ENCODE data around the gene NCL. TPM values are rescaled to one million over a fixed set of nuclear protein-coding genes. Genes with fewer than 3 reads are reported as not detected.

The NCL gene
- total and polyA plus RNA-seq, 4 donors, result 83.1 to 139 (median 107) TPM

DNA sequence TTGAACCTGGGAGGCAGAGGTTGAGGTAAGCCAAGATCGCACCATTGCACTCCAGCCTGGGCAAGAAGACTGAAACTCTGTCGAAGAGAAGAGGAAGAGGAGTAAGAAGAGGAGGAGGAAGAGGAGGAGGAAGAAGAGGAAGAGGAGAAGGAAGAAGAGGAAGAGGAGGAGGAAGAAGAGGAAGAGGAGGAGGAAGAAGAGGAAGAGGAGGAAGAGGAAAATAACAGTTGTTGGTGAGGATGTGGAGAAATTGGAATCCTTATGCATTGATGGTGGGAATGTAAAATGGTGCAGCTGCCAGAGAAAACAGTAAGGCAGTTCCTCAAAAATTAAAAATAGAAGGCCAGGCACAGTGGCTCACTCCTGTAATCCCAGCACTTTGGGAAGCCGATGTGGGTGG, 8.5 kb upstream of the NCL start:
- H3K4me3 ChIP-seq (ENCODE audit: low read depth in 1 of 3, low read length in 3 of 3), result no peak overlapping the region
- DNase-seq (ENCODE audit: low spot score), result no peak
- H3K27ac ChIP-seq (ENCODE audit: low read depth in 1 of 2, low read length in 2 of 2), result no peak overlapping the region
- no peak overlapping the region for H3K9ac ChIP-seq (ENCODE audit: low read depth in 1 of 2, low read length in 2 of 2)
- WGBS, result 91% methylated on average over 3 of the region's 3 CpGs
- no peaks in the 10 kb centered on the region for H3K4me1 ChIP-seq (ENCODE audit: control insufficient read depth in 4 of 4, insufficient read depth in 4 of 4, low read length in 3 of 4)
- H3K9me3 ChIP-seq (ENCODE audit: control insufficient read depth in 4 of 4, low read length in 3 of 4), result no peaks in the 10 kb centered on the region
- TF ChIP-seq HNF4G (IDR thresholded peaks at IDR 0.05), result no peak
- TF ChIP-seq SP1 (IDR thresholded peaks at IDR 0.05), result no peak
- no peak for TF ChIP-seq YY1 (IDR thresholded peaks at IDR 0.05)
- TF ChIP-seq TAF1 (conservative IDR thresholded peaks at IDR 0.05), result no peak
- no peak for TF ChIP-seq FOXA1 (IDR thresholded peaks at IDR 0.05)
- TF ChIP-seq, protein P1, sequence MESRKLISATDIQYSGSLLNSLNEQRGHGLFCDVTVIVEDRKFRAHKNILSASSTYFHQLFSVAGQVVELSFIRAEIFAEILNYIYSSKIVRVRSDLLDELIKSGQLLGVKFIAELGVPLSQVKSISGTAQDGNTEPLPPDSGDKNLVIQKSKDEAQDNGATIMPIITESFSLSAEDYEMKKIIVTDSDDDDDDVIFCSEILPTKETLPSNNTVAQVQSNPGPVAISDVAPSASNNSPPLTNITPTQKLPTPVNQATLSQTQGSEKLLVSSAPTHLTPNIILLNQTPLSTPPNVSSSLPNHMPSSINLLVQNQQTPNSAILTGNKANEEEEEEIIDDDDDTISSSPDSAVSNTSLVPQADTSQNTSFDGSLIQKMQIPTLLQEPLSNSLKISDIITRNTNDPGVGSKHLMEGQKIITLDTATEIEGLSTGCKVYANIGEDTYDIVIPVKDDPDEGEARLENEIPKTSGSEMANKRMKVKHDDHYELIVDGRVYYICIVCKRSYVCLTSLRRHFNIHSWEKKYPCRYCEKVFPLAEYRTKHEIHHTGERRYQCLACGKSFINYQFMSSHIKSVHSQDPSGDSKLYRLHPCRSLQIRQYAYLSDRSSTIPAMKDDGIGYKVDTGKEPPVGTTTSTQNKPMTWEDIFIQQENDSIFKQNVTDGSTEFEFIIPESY (IDR thresholded peaks at IDR 0.05), result no peak
- no peak for TF ChIP-seq EGR1 (IDR thresholded peaks at IDR 0.05; ENCODE audit: low read depth in 2 of 2)
- TF ChIP-seq, protein P2, sequence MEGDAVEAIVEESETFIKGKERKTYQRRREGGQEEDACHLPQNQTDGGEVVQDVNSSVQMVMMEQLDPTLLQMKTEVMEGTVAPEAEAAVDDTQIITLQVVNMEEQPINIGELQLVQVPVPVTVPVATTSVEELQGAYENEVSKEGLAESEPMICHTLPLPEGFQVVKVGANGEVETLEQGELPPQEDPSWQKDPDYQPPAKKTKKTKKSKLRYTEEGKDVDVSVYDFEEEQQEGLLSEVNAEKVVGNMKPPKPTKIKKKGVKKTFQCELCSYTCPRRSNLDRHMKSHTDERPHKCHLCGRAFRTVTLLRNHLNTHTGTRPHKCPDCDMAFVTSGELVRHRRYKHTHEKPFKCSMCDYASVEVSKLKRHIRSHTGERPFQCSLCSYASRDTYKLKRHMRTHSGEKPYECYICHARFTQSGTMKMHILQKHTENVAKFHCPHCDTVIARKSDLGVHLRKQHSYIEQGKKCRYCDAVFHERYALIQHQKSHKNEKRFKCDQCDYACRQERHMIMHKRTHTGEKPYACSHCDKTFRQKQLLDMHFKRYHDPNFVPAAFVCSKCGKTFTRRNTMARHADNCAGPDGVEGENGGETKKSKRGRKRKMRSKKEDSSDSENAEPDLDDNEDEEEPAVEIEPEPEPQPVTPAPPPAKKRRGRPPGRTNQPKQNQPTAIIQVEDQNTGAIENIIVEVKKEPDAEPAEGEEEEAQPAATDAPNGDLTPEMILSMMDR (IDR thresholded peaks at IDR 0.05; ENCODE audit: low read depth, low read length, missing input control), result no peak
- no peak for TF ChIP-seq FOXA2 (IDR thresholded peaks at IDR 0.05)
- TF ChIP-seq, protein P3, sequence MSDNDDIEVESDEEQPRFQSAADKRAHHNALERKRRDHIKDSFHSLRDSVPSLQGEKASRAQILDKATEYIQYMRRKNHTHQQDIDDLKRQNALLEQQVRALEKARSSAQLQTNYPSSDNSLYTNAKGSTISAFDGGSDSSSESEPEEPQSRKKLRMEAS (IDR thresholded peaks at IDR 0.05), result no peak
- H3K36me3 ChIP-seq (ENCODE audit: control insufficient read depth in 4 of 4, insufficient read depth in 3 of 4, low read depth in 1 of 4, low read length in 3 of 4), result no peaks in the 10 kb centered on the region
- no peaks in the 10 kb centered on the region for H3K27me3 ChIP-seq (ENCODE audit: control insufficient read depth in 4 of 4, insufficient read depth in 4 of 4, low read length in 3 of 4)

DNA sequence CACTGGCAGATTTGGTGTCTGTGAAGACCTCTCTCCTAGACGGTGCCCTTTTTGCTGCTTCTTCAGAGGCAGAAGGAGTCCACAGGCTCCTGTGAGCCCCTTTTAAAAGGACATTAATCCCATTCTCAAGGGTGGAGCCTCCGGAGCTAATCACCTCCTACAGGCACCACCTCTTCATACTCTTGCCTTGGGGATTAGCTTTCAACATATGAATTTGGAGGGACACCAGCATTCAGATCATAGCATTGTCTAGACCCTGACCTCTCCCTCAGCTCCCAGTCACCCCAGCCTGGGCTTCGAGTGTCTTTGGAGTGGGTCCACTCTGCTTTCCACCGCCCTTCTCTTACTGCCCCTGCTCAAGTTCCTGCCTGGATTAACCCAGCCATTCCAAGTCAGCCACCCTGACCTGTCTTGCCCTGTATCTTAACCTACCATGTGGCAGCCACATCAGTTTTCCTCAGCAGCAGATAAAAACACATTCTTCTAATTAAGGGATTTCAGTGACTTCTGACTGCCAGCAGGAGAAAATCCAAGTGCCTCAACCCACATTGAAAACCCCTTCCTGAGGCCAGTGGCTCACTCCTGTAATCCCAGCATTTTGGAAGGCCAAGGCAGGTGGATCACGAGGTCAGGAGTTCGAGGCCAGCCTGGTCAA, 6.1 kb upstream of the NCL start:
- Histone ChIP-seq H3K36me3 (ENCODE audit: control insufficient read depth in 4 of 4, insufficient read depth in 3 of 4, low read depth in 1 of 4, low read length in 3 of 4) (no peaks in the 10 kb centered on the region), H3K9me3 (ENCODE audit: control insufficient read depth in 4 of 4, low read length in 3 of 4) (no peaks in the 10 kb centered on the region), H3K9ac (ENCODE audit: low read depth in 1 of 2, low read length in 2 of 2) (no peak overlapping the region), H3K4me3 (ENCODE audit: low read depth in 1 of 3, low read length in 3 of 3) (no peak overlapping the region), H3K27ac (ENCODE audit: low read depth in 1 of 2, low read length in 2 of 2) (no peak overlapping the region), H3K4me1 (ENCODE audit: control insufficient read depth in 4 of 4, insufficient read depth in 4 of 4, low read length in 3 of 4) (peaks cover 2 to 4% (median 3%) of the 10 kb centered on the region in 4 donors), H3K27me3 (ENCODE audit: control insufficient read depth in 4 of 4, insufficient read depth in 4 of 4, low read length in 3 of 4) (no peaks in the 10 kb centered on the region)
- TF ChIP-seq RAD21 (IDR thresholded peaks at IDR 0.05) (no peak), TAF1 (conservative IDR thresholded peaks at IDR 0.05) (no peak), RXRA (IDR thresholded peaks at IDR 0.05) (no peak), NR2F2 (IDR thresholded peaks at IDR 0.05) (no peak), FOXA2 (IDR thresholded peaks at IDR 0.05) (no peak), SP1 (IDR thresholded peaks at IDR 0.05) (no peak), YY1 (IDR thresholded peaks at IDR 0.05) (no peak), HNF4A (conservative IDR thresholded peaks at IDR 0.05) (no peak), FOXA1 (IDR thresholded peaks at IDR 0.05) (no peak), GABPA (IDR thresholded peaks at IDR 0.05 in 1 of 2, conservative IDR thresholded peaks at IDR 0.05 in 1 of 2) (no peak), HNF4G (IDR thresholded peaks at IDR 0.05) (no peak)
- TF ChIP-seq, protein P3 (IDR thresholded peaks at IDR 0.05), result no peak
- TF ChIP-seq, protein P2 (IDR thresholded peaks at IDR 0.05; ENCODE audit: low read depth, low read length, missing input control), result no peak
- TF ChIP-seq, protein P1 (IDR thresholded peaks at IDR 0.05), result no peak
- TF ChIP-seq, protein P4, sequence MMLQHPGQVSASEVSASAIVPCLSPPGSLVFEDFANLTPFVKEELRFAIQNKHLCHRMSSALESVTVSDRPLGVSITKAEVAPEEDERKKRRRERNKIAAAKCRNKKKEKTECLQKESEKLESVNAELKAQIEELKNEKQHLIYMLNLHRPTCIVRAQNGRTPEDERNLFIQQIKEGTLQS (IDR thresholded peaks at IDR 0.05), result no peak
- TF ChIP-seq, protein P5, sequence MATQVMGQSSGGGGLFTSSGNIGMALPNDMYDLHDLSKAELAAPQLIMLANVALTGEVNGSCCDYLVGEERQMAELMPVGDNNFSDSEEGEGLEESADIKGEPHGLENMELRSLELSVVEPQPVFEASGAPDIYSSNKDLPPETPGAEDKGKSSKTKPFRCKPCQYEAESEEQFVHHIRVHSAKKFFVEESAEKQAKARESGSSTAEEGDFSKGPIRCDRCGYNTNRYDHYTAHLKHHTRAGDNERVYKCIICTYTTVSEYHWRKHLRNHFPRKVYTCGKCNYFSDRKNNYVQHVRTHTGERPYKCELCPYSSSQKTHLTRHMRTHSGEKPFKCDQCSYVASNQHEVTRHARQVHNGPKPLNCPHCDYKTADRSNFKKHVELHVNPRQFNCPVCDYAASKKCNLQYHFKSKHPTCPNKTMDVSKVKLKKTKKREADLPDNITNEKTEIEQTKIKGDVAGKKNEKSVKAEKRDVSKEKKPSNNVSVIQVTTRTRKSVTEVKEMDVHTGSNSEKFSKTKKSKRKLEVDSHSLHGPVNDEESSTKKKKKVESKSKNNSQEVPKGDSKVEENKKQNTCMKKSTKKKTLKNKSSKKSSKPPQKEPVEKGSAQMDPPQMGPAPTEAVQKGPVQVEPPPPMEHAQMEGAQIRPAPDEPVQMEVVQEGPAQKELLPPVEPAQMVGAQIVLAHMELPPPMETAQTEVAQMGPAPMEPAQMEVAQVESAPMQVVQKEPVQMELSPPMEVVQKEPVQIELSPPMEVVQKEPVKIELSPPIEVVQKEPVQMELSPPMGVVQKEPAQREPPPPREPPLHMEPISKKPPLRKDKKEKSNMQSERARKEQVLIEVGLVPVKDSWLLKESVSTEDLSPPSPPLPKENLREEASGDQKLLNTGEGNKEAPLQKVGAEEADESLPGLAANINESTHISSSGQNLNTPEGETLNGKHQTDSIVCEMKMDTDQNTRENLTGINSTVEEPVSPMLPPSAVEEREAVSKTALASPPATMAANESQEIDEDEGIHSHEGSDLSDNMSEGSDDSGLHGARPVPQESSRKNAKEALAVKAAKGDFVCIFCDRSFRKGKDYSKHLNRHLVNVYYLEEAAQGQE (IDR thresholded peaks at IDR 0.05), result no peak
- DNase-seq (ENCODE audit: low spot score), result no peak
- WGBS, result 88% methylated on average over 6 of the region's 6 CpGs

Measured in liver (tissue), 9 donors.